SK-N-MC (cell line): ENCODE results near the gene DCAF8L2.

Source experiments
- EZH2 ChIP-seq: fragments of 200-600 bp; sonication (generic); IDR thresholded peaks from one replicate; pipeline ENCODE4 v1.6.1; 2017; ENCODE audit warnings: antibody characterized with exemption
- POLR2AphosphoS5 ChIP-seq: IDR thresholded peaks from 2 replicates; pipeline ENCODE4 v1.6.1; 2012; ENCODE audit warnings: mild to moderate bottlenecking, low read depth, low read length, borderline replicate concordance

DNA sequence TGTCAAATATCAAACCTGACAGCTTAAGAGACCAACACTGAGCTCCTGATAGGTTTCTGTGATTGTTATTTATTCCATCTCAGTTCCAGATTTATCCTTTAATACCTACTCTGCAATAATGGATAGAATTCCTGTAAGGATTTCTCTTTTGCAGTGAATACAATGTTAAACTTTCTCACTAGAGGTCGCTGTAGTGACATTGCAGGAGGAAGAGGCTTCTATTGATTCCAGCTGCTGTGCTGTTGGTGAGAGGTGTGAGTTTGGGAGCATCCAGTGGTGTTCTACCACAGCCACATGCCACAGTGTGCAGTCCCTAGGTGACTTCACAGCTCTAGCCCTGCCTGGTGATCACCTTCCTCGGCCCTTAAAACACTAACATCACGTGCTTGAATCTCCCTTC lies 34.6 kb upstream of the DCAF8L2 start:
- TF ChIP-seq EZH2 = no peak
- no peak for TF ChIP-seq POLR2AphosphoS5
